ENCODE data around the gene TSPAN7.

DNA sequence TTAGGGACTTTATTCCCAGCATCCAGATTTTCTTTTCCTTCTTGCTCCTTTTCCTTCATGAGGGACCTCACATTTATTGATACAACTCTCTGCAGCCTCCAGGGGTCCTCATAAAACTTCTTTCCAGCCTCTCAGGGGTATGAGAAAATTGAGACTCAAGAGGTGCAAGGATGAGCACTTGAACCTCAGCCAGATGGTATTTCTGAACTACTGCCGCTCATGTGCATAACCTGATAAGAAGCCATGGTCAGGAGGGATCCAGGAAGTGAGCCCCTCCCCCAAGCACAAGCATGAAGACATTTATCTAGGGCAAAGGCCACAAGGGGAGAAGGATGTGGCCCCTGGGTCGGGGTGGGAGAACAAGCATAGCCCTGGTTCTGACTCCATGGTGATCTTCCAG, 73.3 kb downstream of the TSPAN7 start:
- peak; percentile 31; the same call in 1 of the 2 replicates for TF ChIP-seq CTCF (conservative IDR thresholded peaks at IDR 0.05; ENCODE audit: low read length)
- TF ChIP-seq EZH2phosphoT487 (IDR thresholded peaks at IDR 0.05; ENCODE audit: borderline replicate concordance): no peak
